AG04450 (cell line): Measurements from ENCODE around the gene SELENOS. TPM values are rescaled to one million over a fixed set of nuclear protein-coding genes. Genes with fewer than 3 reads are reported as not detected.

ENCODE experiments used
- CTCF ChIA-PET: fragments of 300-600, 350-600 bp; formaldehyde crosslinking; extraction: SDS; loops from one replicate; lab custom pipeline; 2022; ENCODE audit warnings: antibody characterized with exemption, inconsistent platforms; lab: Charles Lee
- POLR2A ChIA-PET: fragments of 350-600 bp; formaldehyde crosslinking; extraction: SDS; loops from one replicate; lab custom pipeline; 2021; ENCODE audit warnings: antibody characterized with exemption, inconsistent platforms; lab: Yijun Ruan, JAX
- DNase-seq: peaks from one replicate; pipeline ENCODE4 v3.0.0-alpha.2; 2011; ENCODE audit warnings: low read depth, low spot score
- H3K27ac ChIP-seq: one replicate; pipeline ENCODE4 v1.5.1; 2012; ENCODE audit warnings: low read depth, low read length, control low read depth
- H3K27me3 ChIP-seq: one replicate; pipeline ENCODE4 v1.6.0; 2012; ENCODE audit warnings: low read length; ENCODE audit not compliant: control insufficient read depth, insufficient read depth
- H3K4me3 ChIP-seq: 2 replicates; pipeline ENCODE4 v1.5.1; 2011; ENCODE audit warnings: mild to moderate bottlenecking, low read depth, low read length, control low read depth
- H3K9me3 ChIP-seq: 2 replicates; pipeline ENCODE4 v1.5.1; 2012; ENCODE audit warnings: low read length; ENCODE audit not compliant: control insufficient read depth, insufficient read depth
- CTCF ChIP-seq: IDR thresholded peaks from 2 replicates; pipeline ENCODE4 v1.5.1; 2011; ENCODE audit warnings: low read depth, low read length, control low read depth, inconsistent platforms
- polyA plus RNA-seq: library from polyadenylated mRNA; depleted of rRNA; stranded (reverse); fragments of >200 nt; gene quantifications from 2 replicates; pipeline ENCODE4 v1.2.3, GENCODE V29; 2011

The SELENOS gene
- polyA plus RNA-seq, 1 experiment: 100 TPM

- Histone ChIP-seq H3K27me3 (no peaks in the 10 kb centered on the region), H3K27ac (no peak overlapping the region), H3K9me3 (no peaks in the 10 kb centered on the region), H3K4me3 (no peak overlapping the region)
- no peak for DNase-seq
- POLR2A ChIA-PET: interaction anchor here (0.7 kb wide), 1 partner anchor 38 kb away, joined by 4 read pairs; the partner anchor contains the start of gene SNRPA1
- TF ChIP-seq CTCF: peak; percentile 40
- CTCF ChIA-PET: interaction anchor here (1.3 to 2.4 kb wide), 6 partner anchors 11 to 339 kb away, joined by 4 to 49 read pairs (median 6); no protein-coding TSS in a partner anchor
Observed at GRCh38 chr15:101256757-101257156, 20.5 kb downstream of the SELENOS start.

GRCh38 chr15:101255615-101256241, 21.6 kb downstream of the SELENOS start:
- ChIA-PET CTCF (interaction anchor here (1.4 to 4.5 kb wide), 6 partner anchors 166 to 247 kb away, joined by 4 to 39 read pairs (median 6); no protein-coding TSS in a partner anchor), POLR2A (interaction anchor here (0.7 kb wide), 1 partner anchor 39 kb away, joined by 4 read pairs; the partner anchor contains the start of gene SNRPA1)
- Histone ChIP-seq H3K27ac (no peak overlapping the region), H3K27me3 (no peaks in the 10 kb centered on the region), H3K9me3 (no peaks in the 10 kb centered on the region; the same call in 1 of the 2 replicates), H3K4me3 (no peak overlapping the region)
- no peak for DNase-seq
- no peak for TF ChIP-seq CTCF

DNA sequence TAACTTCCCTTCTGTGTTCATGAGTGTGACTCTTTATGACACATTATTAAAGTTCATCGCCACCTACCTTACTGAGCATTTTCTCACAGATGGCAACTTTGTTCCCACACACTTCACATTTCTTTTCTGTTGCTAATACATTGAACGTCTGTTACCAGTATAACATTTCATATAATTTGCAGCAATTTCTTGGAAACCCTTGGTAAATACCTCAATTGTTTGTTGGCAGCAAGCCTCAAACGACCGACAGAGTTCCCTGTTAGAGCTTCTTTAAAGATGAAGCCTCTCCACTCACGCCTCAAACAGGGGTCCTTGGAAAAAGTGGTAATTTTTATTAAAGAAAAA, 22.3 kb downstream of the SELENOS start:
- POLR2A ChIA-PET: no interaction called here
- DNase-seq: no peak
- CTCF ChIA-PET: interaction anchor here (1.6 to 4.5 kb wide), 5 partner anchors 165 to 241 kb away, joined by 4 to 39 read pairs (median 6); no protein-coding TSS in a partner anchor
- no peak overlapping the region for H3K4me3 ChIP-seq
- H3K9me3 ChIP-seq: no peaks in the 10 kb centered on the region; the same call in 1 of the 2 replicates
- H3K27ac ChIP-seq: no peak overlapping the region
- no peak for TF ChIP-seq CTCF
- no peaks in the 10 kb centered on the region for H3K27me3 ChIP-seq

- CTCF ChIA-PET: interaction anchor here (1.6 to 4.5 kb wide), 6 partner anchors 165 to 246 kb away, joined by 4 to 39 read pairs (median 8); no protein-coding TSS in a partner anchor
- no peak for DNase-seq
- Histone ChIP-seq H3K9me3 (no peaks in the 10 kb centered on the region; the same call in 1 of the 2 replicates), H3K4me3 (no peak overlapping the region), H3K27ac (peak overlapping the region; percentile 11), H3K27me3 (no peaks in the 10 kb centered on the region)
- TF ChIP-seq CTCF: no peak
- POLR2A ChIA-PET: no interaction called here
Observed at GRCh38 chr15:101254157-101255050, 22.9 kb downstream of the SELENOS start.
